ENCODE data around the gene GPR161. TPM values are rescaled to one million over a fixed set of nuclear protein-coding genes. Genes with fewer than 3 reads are reported as not detected.

GPR161 gene
- total RNA-seq, 1 experiment from 2014 or later, result 8.4 TPM

DNA sequence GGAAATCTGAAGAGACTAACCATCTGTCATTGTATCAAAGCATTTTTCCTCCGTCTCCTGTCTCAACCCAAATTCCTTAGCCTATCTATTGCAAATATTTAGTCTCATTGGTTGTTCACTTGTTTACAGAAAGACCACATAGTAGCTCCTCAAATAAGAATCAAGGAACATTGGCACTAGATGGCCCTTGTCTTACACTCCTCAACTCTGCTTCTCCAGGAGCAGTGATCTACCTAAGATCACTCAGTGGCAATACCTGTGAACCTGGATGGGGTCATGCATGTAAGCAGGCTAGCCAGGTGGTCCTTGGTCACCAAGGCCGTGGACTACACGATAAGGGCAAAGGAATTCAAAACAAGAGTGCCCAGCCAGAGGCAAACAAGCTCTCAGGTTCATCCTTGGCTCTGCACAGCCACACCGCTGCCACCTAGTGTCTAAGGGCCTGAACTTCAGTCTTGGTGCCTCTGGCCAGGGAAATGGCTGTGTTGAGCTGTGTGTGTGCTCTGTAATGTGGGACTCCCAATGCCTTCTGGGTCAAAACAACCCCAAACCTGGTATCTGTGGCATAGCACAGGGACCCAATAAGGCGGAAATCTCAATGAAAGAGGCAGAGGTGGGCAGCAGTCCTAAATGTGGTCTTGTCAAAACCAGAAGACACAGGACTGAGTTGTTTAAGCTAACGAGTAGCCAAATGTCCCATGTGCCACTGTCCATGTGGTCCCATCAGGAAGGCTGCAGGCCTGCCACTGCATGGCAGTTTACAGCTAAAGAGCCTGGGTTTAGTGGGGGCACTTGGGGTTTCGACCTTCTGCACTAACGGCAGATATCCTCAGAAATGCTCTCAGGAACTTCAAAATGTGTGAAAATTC, 54.5 kb downstream of the GPR161 start:
- BruUV-seq (replicated peaks), result no TSS peak
- Mint-ChIP-seq H3K9me3 (ENCODE audit: low read depth, unreplicated experiment) (no peaks in the 10 kb centered on the region), H3K4me1 (ENCODE audit: low read depth, unreplicated experiment) (no peaks in the 10 kb centered on the region), H3K4me3 (ENCODE audit: low read depth, unreplicated experiment) (no peak overlapping the region), H3K27ac (ENCODE audit: unreplicated experiment) (no peak overlapping the region), H3K27me3 (ENCODE audit: unreplicated experiment) (no peaks in the 10 kb centered on the region), H3K36me3 (ENCODE audit: insufficient read depth, unreplicated experiment) (no peaks in the 10 kb centered on the region)
- DNase-seq, result peak; percentile 87
- CTCF ChIA-PET, result interaction anchor here (0.6 to 1.5 kb wide), 28 partner anchors 10 to 527 kb away, joined by 3 to 16 read pairs (median 4); partner anchors contain the start of genes MPZL1 and SFT2D2
- intact Hi-C loops (cut with micrococcal nuclease; ENCODE audit: unreplicated experiment), result loop anchor here (2.0 to 5.0 kb wide), 3 partner anchors 65 to 361 kb away; partner anchors contain the start of gene MPZL1
- TF ChIP-seq, protein P1, sequence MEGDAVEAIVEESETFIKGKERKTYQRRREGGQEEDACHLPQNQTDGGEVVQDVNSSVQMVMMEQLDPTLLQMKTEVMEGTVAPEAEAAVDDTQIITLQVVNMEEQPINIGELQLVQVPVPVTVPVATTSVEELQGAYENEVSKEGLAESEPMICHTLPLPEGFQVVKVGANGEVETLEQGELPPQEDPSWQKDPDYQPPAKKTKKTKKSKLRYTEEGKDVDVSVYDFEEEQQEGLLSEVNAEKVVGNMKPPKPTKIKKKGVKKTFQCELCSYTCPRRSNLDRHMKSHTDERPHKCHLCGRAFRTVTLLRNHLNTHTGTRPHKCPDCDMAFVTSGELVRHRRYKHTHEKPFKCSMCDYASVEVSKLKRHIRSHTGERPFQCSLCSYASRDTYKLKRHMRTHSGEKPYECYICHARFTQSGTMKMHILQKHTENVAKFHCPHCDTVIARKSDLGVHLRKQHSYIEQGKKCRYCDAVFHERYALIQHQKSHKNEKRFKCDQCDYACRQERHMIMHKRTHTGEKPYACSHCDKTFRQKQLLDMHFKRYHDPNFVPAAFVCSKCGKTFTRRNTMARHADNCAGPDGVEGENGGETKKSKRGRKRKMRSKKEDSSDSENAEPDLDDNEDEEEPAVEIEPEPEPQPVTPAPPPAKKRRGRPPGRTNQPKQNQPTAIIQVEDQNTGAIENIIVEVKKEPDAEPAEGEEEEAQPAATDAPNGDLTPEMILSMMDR (IDR thresholded peaks at IDR 0.05; ENCODE audit: unreplicated experiment), result peak; percentile 96

DNA sequence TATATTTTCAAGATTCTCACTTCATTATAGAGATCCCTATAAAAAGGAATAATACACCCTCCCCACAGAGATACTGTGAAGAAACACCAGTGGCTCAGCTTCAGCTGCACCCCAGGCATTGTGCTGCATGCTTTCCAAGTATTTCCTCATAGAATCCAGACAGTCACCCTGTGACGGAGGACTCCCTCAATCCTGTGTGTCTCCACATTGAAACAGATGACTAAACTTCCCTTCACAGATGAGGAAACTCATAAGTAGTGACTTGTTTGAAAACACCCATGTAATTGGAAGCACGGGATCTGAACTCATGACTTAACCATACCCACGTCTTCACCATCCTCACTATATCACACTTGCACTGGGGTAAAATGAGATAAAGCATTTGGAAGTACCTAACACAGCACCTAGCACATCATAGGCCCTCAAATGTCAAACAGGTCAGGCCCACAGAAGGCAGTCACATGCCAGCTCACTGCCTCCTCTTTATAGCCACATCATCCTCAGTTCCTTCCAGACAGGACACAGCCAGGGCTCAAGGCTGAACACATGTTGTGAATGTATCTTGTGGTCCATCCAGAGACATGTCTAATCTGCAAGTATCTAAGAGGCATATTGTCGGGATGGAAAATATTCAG, 55.2 kb downstream of the GPR161 start:
- intact Hi-C loops (cut with micrococcal nuclease; ENCODE audit: unreplicated experiment), result loop anchor here (2.0 to 5.0 kb wide), 3 partner anchors 66 to 361 kb away; partner anchors contain the start of gene MPZL1
- H3K27ac Mint-ChIP-seq (ENCODE audit: unreplicated experiment), result no peak overlapping the region
- no peaks in the 10 kb centered on the region for H3K36me3 Mint-ChIP-seq (ENCODE audit: insufficient read depth, unreplicated experiment)
- no peaks in the 10 kb centered on the region for H3K4me1 Mint-ChIP-seq (ENCODE audit: low read depth, unreplicated experiment)
- no peak overlapping the region for H3K4me3 Mint-ChIP-seq (ENCODE audit: low read depth, unreplicated experiment)
- CTCF ChIA-PET, result interaction anchor here (0.8 to 1.5 kb wide), 23 partner anchors 9 to 526 kb away, joined by 3 to 16 read pairs (median 4); partner anchors contain the start of genes MPZL1 and SFT2D2
- no peak for DNase-seq
- H3K27me3 Mint-ChIP-seq (ENCODE audit: unreplicated experiment), result no peaks in the 10 kb centered on the region
- H3K9me3 Mint-ChIP-seq (ENCODE audit: low read depth, unreplicated experiment), result no peaks in the 10 kb centered on the region
- TF ChIP-seq, protein P1 (IDR thresholded peaks at IDR 0.05; ENCODE audit: unreplicated experiment), result no peak
- no TSS peak for BruUV-seq (replicated peaks)

DNA sequence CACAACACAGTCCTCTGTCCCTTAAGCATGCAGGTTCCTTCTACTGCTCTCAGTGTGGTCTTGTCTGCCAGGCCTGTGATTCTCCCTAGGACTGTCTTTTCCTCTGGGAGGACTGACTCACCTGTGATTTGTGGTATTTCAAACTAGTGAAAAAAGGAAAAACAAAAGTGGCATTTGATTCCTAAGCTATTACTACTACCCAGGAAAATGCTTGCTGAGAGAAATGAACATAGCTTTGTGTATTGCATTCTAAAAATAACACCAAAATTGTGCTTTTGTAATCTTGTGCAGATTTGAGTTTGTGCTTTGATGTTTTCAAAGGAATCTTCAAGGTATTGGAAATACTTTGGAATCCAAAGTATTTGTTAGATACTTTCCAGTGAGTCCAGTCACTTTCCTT, 57.0 kb downstream of the GPR161 start:
- CTCF ChIA-PET, result no interaction called here
- no peak overlapping the region for H3K27ac Mint-ChIP-seq (ENCODE audit: unreplicated experiment)
- H3K9me3 Mint-ChIP-seq (ENCODE audit: low read depth, unreplicated experiment), result no peaks in the 10 kb centered on the region

DNA sequence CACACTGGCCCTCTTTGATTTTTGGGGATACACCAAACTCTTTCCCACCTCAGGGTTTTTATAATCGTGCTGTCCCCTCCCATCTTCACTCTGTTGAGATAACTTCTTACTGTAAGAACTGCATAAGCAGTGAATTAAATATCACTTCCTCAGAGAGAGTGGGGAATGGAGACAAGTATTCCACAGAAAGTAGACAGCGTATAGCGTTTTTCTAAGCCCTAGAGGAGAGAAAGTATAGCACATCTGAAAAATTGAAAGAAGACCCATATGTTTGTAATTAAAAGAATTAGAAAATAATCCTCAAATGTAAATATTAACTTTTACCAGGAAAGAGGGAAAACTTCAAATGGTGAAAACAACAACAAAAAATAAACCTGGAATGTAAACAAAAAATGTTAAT, 67.3 kb downstream of the GPR161 start:
- no TSS peak for BruUV-seq (replicated peaks)
- Mint-ChIP-seq H3K27ac (ENCODE audit: unreplicated experiment) (no peak overlapping the region), H3K4me1 (ENCODE audit: low read depth, unreplicated experiment) (no peaks in the 10 kb centered on the region), H3K4me3 (ENCODE audit: low read depth, unreplicated experiment) (no peak overlapping the region), H3K36me3 (ENCODE audit: insufficient read depth, unreplicated experiment) (peaks cover 19% of the 10 kb centered on the region), H3K9me3 (ENCODE audit: low read depth, unreplicated experiment) (no peaks in the 10 kb centered on the region), H3K27me3 (ENCODE audit: unreplicated experiment) (no peaks in the 10 kb centered on the region)
- intact Hi-C loops (cut with micrococcal nuclease; ENCODE audit: unreplicated experiment), result no loop called here
- no peak for DNase-seq
- TF ChIP-seq, protein P1 (IDR thresholded peaks at IDR 0.05; ENCODE audit: unreplicated experiment), result no peak
- CTCF ChIA-PET, result no interaction called here

More for the DNA sequence above, 57.0 kb downstream of the GPR161 start:
- BruUV-seq (replicated peaks), result no TSS peak
- Mint-ChIP-seq H3K4me3 (ENCODE audit: low read depth, unreplicated experiment) (no peak overlapping the region), H3K36me3 (ENCODE audit: insufficient read depth, unreplicated experiment) (no peaks in the 10 kb centered on the region), H3K27me3 (ENCODE audit: unreplicated experiment) (no peaks in the 10 kb centered on the region), H3K4me1 (ENCODE audit: low read depth, unreplicated experiment) (no peaks in the 10 kb centered on the region)
- intact Hi-C loops (cut with micrococcal nuclease; ENCODE audit: unreplicated experiment), result loop anchor here (5.0 kb wide), 2 partner anchors 68 to 277 kb away; no protein-coding TSS in a partner anchor
- TF ChIP-seq, protein P1 (IDR thresholded peaks at IDR 0.05; ENCODE audit: unreplicated experiment), result no peak
- DNase-seq, result no peak
